Caco-2 (cell line): ENCODE measurements around the gene DIP2B. TPM values are rescaled to one million over a fixed set of nuclear protein-coding genes. Genes with fewer than 3 reads are reported as not detected.

Experiments
- BruUV-seq: library from RNA; stranded (reverse); fragments of 400-500 nt; replicated peaks from 2 replicates; lab custom pipeline; 2021; lab: Mats Ljungman, UMichigan
- CTCF ChIA-PET: fragments of 300-600 bp; sonication (Branson Sonifier 250); formaldehyde crosslinking; loops from one replicate; lab custom pipeline; 2022; ENCODE audit warnings: antibody characterized with exemption; lab: Charles Lee
- POLR2A ChIA-PET: fragments of 300-600 bp; sonication (Branson Sonifier 250); formaldehyde crosslinking; loops from one replicate; lab custom pipeline; 2022; ENCODE audit warnings: antibody characterized with exemption; lab: Charles Lee
- DNase-seq, 2 experiments: peaks; one replicate each; pipeline versions ENCODE4 v3.0.0 to v3.0.0-alpha.2; 2020 to 2022
- H3K27me3 ChIP-seq: replicated peaks from 2 replicates; pipeline ENCODE4 v1.6.0; 2011; ENCODE audit warnings: low read length; ENCODE audit not compliant: control insufficient read depth, insufficient read depth
- H3K36me3 ChIP-seq: 2 replicates; pipeline ENCODE4 v1.5.1; 2011; ENCODE audit warnings: low read length; ENCODE audit not compliant: control insufficient read depth, insufficient read depth
- H3K4me1 ChIP-seq: fragments of 250-450 bp; sonication (Bioruptor Pico); 2 replicates; pipeline ENCODE4 v1.5.1; 2020; ENCODE audit warnings: mild to moderate bottlenecking
- H3K4me3 ChIP-seq: 2 replicates; pipeline ENCODE4 v1.5.1; 2011; ENCODE audit warnings: low read depth, mild to moderate bottlenecking, control low read depth, low read length
- H3K9me3 ChIP-seq: fragments of 250-450 bp; sonication (Bioruptor Pico); 2 replicates; pipeline ENCODE4 v1.5.1; 2020; ENCODE audit warnings: mild to moderate bottlenecking, moderate library complexity
- H3K27ac Mint-ChIP-seq: one replicate; pipeline ENCODE4 v1.8.0; 2022; ENCODE audit warnings: mixed read lengths; ENCODE audit not compliant: unreplicated experiment
- H3K27me3 Mint-ChIP-seq: one replicate; pipeline ENCODE4 v1.8.0; 2022; ENCODE audit warnings: mixed read lengths; ENCODE audit not compliant: insufficient read depth, unreplicated experiment
- H3K36me3 Mint-ChIP-seq: one replicate; pipeline ENCODE4 v1.8.0; 2022; ENCODE audit warnings: mild to moderate bottlenecking, mixed read lengths; ENCODE audit not compliant: insufficient read depth, unreplicated experiment
- H3K4me1 Mint-ChIP-seq: one replicate; pipeline ENCODE4 v1.8.0; 2022; ENCODE audit warnings: low read depth, mixed read lengths; ENCODE audit not compliant: unreplicated experiment
- H3K4me3 Mint-ChIP-seq: one replicate; pipeline ENCODE4 v1.8.0; 2022; ENCODE audit warnings: mild to moderate bottlenecking, moderate library complexity, mixed read lengths; ENCODE audit not compliant: unreplicated experiment
- H3K9me3 Mint-ChIP-seq: one replicate; pipeline ENCODE4 v1.8.0; 2022; ENCODE audit warnings: mixed read lengths; ENCODE audit not compliant: unreplicated experiment
- CTCF ChIP-seq, 2 experiments: fragments of 200-600 bp in 1 of 2; IDR thresholded peaks; 1 replicate in 1 of 2; 2 replicates in 1 of 2; pipeline versions ENCODE4 v1.5.1 to v1.8.0; 2011 to 2022; ENCODE audit warnings: antibody characterized with exemption in 1 of 2, control low read depth in 1 of 2, inconsistent platforms in 1 of 2, low read depth in 1 of 2, low read length in 1 of 2, mild to moderate bottlenecking in 1 of 2, moderate library complexity in 1 of 2; ENCODE audit not compliant: insufficient read depth in 1 of 2, severe bottlenecking in 1 of 2, unreplicated experiment in 1 of 2
- intact Hi-C: fragments of 100-400 bp; cut with micrococcal nuclease; formaldehyde crosslinking; loops from one replicate; pipeline ENCODE4 v1.10.0; 2022; ENCODE audit not compliant: unreplicated experiment
- total RNA-seq: library from RNA; stranded (reverse); gene quantifications from 2 replicates; pipeline ENCODE4 v1.2.3, GENCODE V29; 2022

Gene DIP2B
- total RNA-seq, 1 experiment from 2014 or later = 32.7 TPM

GRCh38 chr12:50725011-50725942 lies 220.5 kb downstream of the DIP2B start:
- Mint-ChIP-seq H3K9me3 (no peaks in the 10 kb centered on the region), H3K27ac (no peak overlapping the region), H3K27me3 (no peaks in the 10 kb centered on the region), H3K4me1 (no peaks in the 10 kb centered on the region), H3K4me3 (no peak overlapping the region), H3K36me3 (peaks cover 67% of the 10 kb centered on the region)
- CTCF ChIA-PET = no interaction called here
- DNase-seq = no peak
- Histone ChIP-seq H3K4me1 (no peaks in the 10 kb centered on the region), H3K4me3 (no peak overlapping the region), H3K36me3 (peaks cover 12% of the 10 kb centered on the region), H3K9me3 (no peaks in the 10 kb centered on the region), H3K27me3 (no peaks in the 10 kb centered on the region)
- POLR2A ChIA-PET = no interaction called here
- intact Hi-C loops = no loop called here
- no peak for TF ChIP-seq CTCF (IDR thresholded peaks at IDR 0.05; ENCODE audit: insufficient read depth in 1 of 2, low read depth in 1 of 2, low read length in 1 of 2, severe bottlenecking in 1 of 2, unreplicated experiment in 1 of 2)
- no TSS peak for BruUV-seq

GRCh38 chr12:50727466-50727865 lies 222.7 kb downstream of the DIP2B start:
- H3K4me3 ChIP-seq = no peak overlapping the region
- DNase-seq = no peak
- H3K36me3 ChIP-seq = peaks cover 15% of the 10 kb centered on the region
- no peaks in the 10 kb centered on the region for H3K9me3 Mint-ChIP-seq
- ChIA-PET CTCF (no interaction called here), POLR2A (no interaction called here)
- no peak overlapping the region for H3K27ac Mint-ChIP-seq
- BruUV-seq = no TSS peak
- H3K9me3 ChIP-seq = no peaks in the 10 kb centered on the region
- intact Hi-C loops = no loop called here
- TF ChIP-seq CTCF (IDR thresholded peaks at IDR 0.05; ENCODE audit: insufficient read depth in 1 of 2, low read depth in 1 of 2, low read length in 1 of 2, severe bottlenecking in 1 of 2, unreplicated experiment in 1 of 2) = no peak
- no peak overlapping the region for H3K4me3 Mint-ChIP-seq
- H3K4me1 ChIP-seq = peaks cover 8% of the 10 kb centered on the region; the same call in 1 of the 2 replicates
- H3K4me1 Mint-ChIP-seq = no peaks in the 10 kb centered on the region
- H3K27me3 ChIP-seq = no peaks in the 10 kb centered on the region
- no peaks in the 10 kb centered on the region for H3K27me3 Mint-ChIP-seq
- H3K36me3 Mint-ChIP-seq = peaks cover 57% of the 10 kb centered on the region

- Mint-ChIP-seq H3K4me1 (no peaks in the 10 kb centered on the region), H3K4me3 (no peak overlapping the region), H3K9me3 (no peaks in the 10 kb centered on the region), H3K27me3 (no peaks in the 10 kb centered on the region), H3K27ac (no peak overlapping the region), H3K36me3 (peaks cover 57% of the 10 kb centered on the region)
- no peaks in the 10 kb centered on the region for H3K27me3 ChIP-seq
- CTCF ChIA-PET = no interaction called here
- no peaks in the 10 kb centered on the region for H3K9me3 ChIP-seq
- no TSS peak for BruUV-seq
- no peak overlapping the region for H3K4me3 ChIP-seq
- peaks cover 16% of the 10 kb centered on the region for H3K36me3 ChIP-seq
- peaks cover 8% of the 10 kb centered on the region; the same call in 1 of the 2 replicates for H3K4me1 ChIP-seq
- no peak for DNase-seq
- intact Hi-C loops = no loop called here
- TF ChIP-seq CTCF (IDR thresholded peaks at IDR 0.05; ENCODE audit: insufficient read depth in 1 of 2, low read depth in 1 of 2, low read length in 1 of 2, severe bottlenecking in 1 of 2, unreplicated experiment in 1 of 2) = no peak
- POLR2A ChIA-PET = no interaction called here
These were observed 223.6 kb downstream of the DIP2B start for GRCh38 chr12:50728417-50728816.
